Colonic mucosa (tissue), 4 donors: Measurements from ENCODE around the gene FYCO1. TPM values are rescaled to one million over a fixed set of nuclear protein-coding genes. Genes with fewer than 3 reads are reported as not detected.

ENCODE experiments used
- DNase-seq: peaks from one replicate; pipeline ENCODE4 v3.0.0-alpha.2; 2020
- H3K27ac ChIP-seq: fragments of 200-600 bp; one replicate; pipeline ENCODE4 v1.8.0; 2021
- H3K27me3 ChIP-seq: fragments of 200-600 bp; one replicate; pipeline ENCODE4 v1.8.0; 2021
- H3K36me3 ChIP-seq: fragments of 200-600 bp; one replicate; pipeline ENCODE4 v1.8.0; 2021
- H3K4me1 ChIP-seq: fragments of 200-600 bp; one replicate; pipeline ENCODE4 v1.8.0; 2021; ENCODE audit warnings: mild to moderate bottlenecking
- H3K4me3 ChIP-seq: fragments of 200-600 bp; one replicate; pipeline ENCODE4 v1.8.0; 2021
- H3K9ac ChIP-seq, 2 donors: one replicate each; pipeline ENCODE4 v1.7.0; 2013; ENCODE audit warnings: control low read depth in 2 of 2, low read depth in 2 of 2, low read length in 2 of 2
- H3K9me3 ChIP-seq: fragments of 200-600 bp; one replicate; pipeline ENCODE4 v1.8.0; 2021
- CTCF ChIP-seq: fragments of 200-600 bp; IDR thresholded peaks from one replicate; pipeline ENCODE4 v1.8.0; 2022; ENCODE audit warnings: antibody characterized with exemption, mild to moderate bottlenecking
- intact Hi-C: fragments of 100-400 bp; cut with DNase I; formaldehyde crosslinking; loops from one replicate; pipeline ENCODE4 v1.14.1; 2022
- total RNA-seq, 2 donors: library from RNA; stranded (reverse); fragmentation: NEBNext Ultra II Directional in 1 of 2; extraction: Animal tissue kit (Norgen Biotek cat#: 25700) in 1 of 2; gene quantifications; one replicate each; pipeline ENCODE4 v1.2.1, GENCODE V29; 2021
- donor health status: healthy.
- donor health status: DM: no; HTN: no; CAD: no.
- donor health status: DM: no; HTN: no; CAD: no.

FYCO1 gene
- total RNA-seq, 2 donors from 2014 or later = 21.7 to 30.8 TPM

GRCh38 chr3:46030626-46031025 is 35.0 kb upstream of the FYCO1 start:
- no peaks in the 10 kb centered on the region for H3K27me3 ChIP-seq
- no peak overlapping the region for H3K9ac ChIP-seq
- no peak for TF ChIP-seq CTCF
- H3K27ac ChIP-seq = no peak overlapping the region
- intact Hi-C loops = no loop called here
- H3K4me3 ChIP-seq = no peak overlapping the region
- no peaks in the 10 kb centered on the region for H3K36me3 ChIP-seq
- no peaks in the 10 kb centered on the region for H3K4me1 ChIP-seq
- no peak for DNase-seq
- no peaks in the 10 kb centered on the region for H3K9me3 ChIP-seq

- DNase-seq = no peak
- intact Hi-C loops = no loop called here
- H3K9ac ChIP-seq = no peak overlapping the region
- H3K27ac ChIP-seq = no peak overlapping the region
- no peaks in the 10 kb centered on the region for H3K4me1 ChIP-seq
- no peaks in the 10 kb centered on the region for H3K27me3 ChIP-seq
- H3K36me3 ChIP-seq = no peaks in the 10 kb centered on the region
- H3K9me3 ChIP-seq = no peaks in the 10 kb centered on the region
- no peak for TF ChIP-seq CTCF
- H3K4me3 ChIP-seq = no peak overlapping the region
Observed at GRCh38 chr3:46029953-46030543, 34.4 kb upstream of the FYCO1 start.

- Histone ChIP-seq H3K9ac (no peak overlapping the region), H3K4me1 (no peaks in the 10 kb centered on the region), H3K27me3 (no peaks in the 10 kb centered on the region), H3K9me3 (no peaks in the 10 kb centered on the region), H3K4me3 (no peak overlapping the region), H3K36me3 (no peaks in the 10 kb centered on the region), H3K27ac (no peak overlapping the region)
- TF ChIP-seq CTCF = no peak
- no peak for DNase-seq
- intact Hi-C loops = no loop called here
Observed at GRCh38 chr3:46027736-46028397, 32.2 kb upstream of the FYCO1 start.

- Histone ChIP-seq H3K9ac (no peak within 1 kb of the TSS), H3K27ac (no peak within 1 kb of the TSS), H3K4me3 (no peak within 1 kb of the TSS), H3K27me3 (no peaks in the 10 kb centered on the region), H3K36me3 (no peaks in the 10 kb centered on the region), H3K4me1 (no peaks in the 10 kb centered on the region), H3K9me3 (no peaks in the 10 kb centered on the region)
- no peak for TF ChIP-seq CTCF
- no peak for DNase-seq
- intact Hi-C loops = no loop called here
Observed at GRCh38 chr3:46027021-46027705, 31.5 kb upstream of the FYCO1 start, which contains the start of gene XCR1. XCR1 (minus strand) TSS chr3:46027483; CDS start chr3:46021947, 5,536 bp downstream.

- no peaks in the 10 kb centered on the region for H3K36me3 ChIP-seq
- H3K9me3 ChIP-seq = no peaks in the 10 kb centered on the region
- intact Hi-C loops = no loop called here
- no peaks in the 10 kb centered on the region for H3K4me1 ChIP-seq
- no peak for DNase-seq
- H3K27me3 ChIP-seq = no peaks in the 10 kb centered on the region
- H3K9ac ChIP-seq = no peak overlapping the region
- H3K4me3 ChIP-seq = no peak overlapping the region
- no peak overlapping the region for H3K27ac ChIP-seq
- TF ChIP-seq CTCF = no peak
Observed at GRCh38 chr3:46025139-46025538, 29.5 kb upstream of the FYCO1 start.
